Heart left ventricle (tissue), 16 donors: ENCODE data around the gene DIP2B. TPM values are rescaled to one million over a fixed set of nuclear protein-coding genes. Genes with fewer than 3 reads are reported as not detected.
"Not testable (repeated sequence)": the region's sequence is repeated elsewhere in the genome, so short reads cannot be mapped to it uniquely, and the experiment has no call there.

Source experiments
- ATAC-seq, 4 donors: fragments of 200-7000 bp; cut with Tn5 transposase; one replicate each; pipeline ENCODE4 v1.9.1; 2020 to 2022; ENCODE audit warnings: moderate library complexity in 4 of 4, mild to moderate bottlenecking in 3 of 4, moderate number of reproducible peaks in 1 of 4
- DNase-seq, 5 donors: peaks; one replicate each; pipeline ENCODE4 v3.0.0-alpha.2; 2020
- H3K27ac ChIP-seq, 12 donors: fragments of 200-600 bp; sonication (generic) in 4 of 12; one replicate each; pipeline versions ENCODE4 v1.5.0 to v1.8.0; 2016 to 2022; ENCODE audit warnings: mild to moderate bottlenecking in 2 of 12
- H3K27me3 ChIP-seq, 9 donors: fragments of 200-600 bp; sonication (generic) in 2 of 9; one replicate each; pipeline versions ENCODE4 v1.5.1 to v1.8.0; 2016 to 2022; ENCODE audit warnings: mild to moderate bottlenecking in 3 of 9
- H3K36me3 ChIP-seq, 9 donors: fragments of 200-600 bp; sonication (generic) in 2 of 9; one replicate each; pipeline versions ENCODE4 v1.5.0 to v1.8.0; 2018 to 2022; ENCODE audit warnings: mild to moderate bottlenecking in 2 of 9
- H3K4me1 ChIP-seq, 12 donors: fragments of 200-600 bp; sonication (generic) in 4 of 12; one replicate each; pipeline versions ENCODE4 v1.5.0 to v1.8.0; 2016 to 2022; ENCODE audit warnings: mild to moderate bottlenecking in 3 of 12
- H3K4me3 ChIP-seq, 12 donors: fragments of 200-600 bp; sonication (generic) in 4 of 12; one replicate each; pipeline versions ENCODE4 v1.5.0 to v1.8.0; 2017 to 2022; ENCODE audit warnings: mild to moderate bottlenecking in 9 of 12, moderate library complexity in 4 of 12
- H3K9me3 ChIP-seq, 12 donors: fragments of 200-600 bp; sonication (generic) in 4 of 12; one replicate each; pipeline versions ENCODE4 v1.5.0 to v1.8.0; 2016 to 2022; ENCODE audit warnings: mild to moderate bottlenecking in 1 of 12
- CTCF ChIP-seq, 12 donors: fragments of 200-600 bp; sonication (generic) in 4 of 12; IDR thresholded peaks; one replicate each; pipeline versions ENCODE4 v1.5.0 to v1.8.0; 2018 to 2022; ENCODE audit warnings: antibody characterized with exemption in 12 of 12, mild to moderate bottlenecking in 5 of 12
- POLR2A ChIP-seq, 2 donors: fragments of 450-650 bp; IDR thresholded peaks; one replicate each; pipeline ENCODE4 v1.6.1; 2017; ENCODE audit warnings: antibody characterized with exemption in 2 of 2, mild to moderate bottlenecking in 2 of 2, moderate library complexity in 2 of 2
- WGBS, 4 donors: extraction: QIAGEN DNeasy Blood & Tissue Kit in 2 of 4; methylation state at CpG; one replicate each; pipeline versions ENCODE4 v1.1.5 to v1.1.7; 2013 to 2018; 5-methylcytosine and 5-hydroxymethylcytosine counted together
- intact Hi-C, 10 donors: fragments of 100-400 bp; cut with DNase I; formaldehyde crosslinking; loops; one replicate each; pipeline versions ENCODE4 v1.11.1 to v1.14.2; 2022
- polyA plus RNA-seq, 2 donors: library from polyadenylated mRNA; stranded (reverse); fragments of 200-250 nt; gene quantifications; one replicate each; pipeline ENCODE4 v1.2.3, GENCODE V29; 2013
- total RNA-seq, 9 donors: library from RNA; depleted of rRNA in 2 of 9; stranded (reverse); fragments of >200 nt in 2 of 9; fragmentation: NEBNext Ultra II Directional in 3 of 9; extraction: Animal tissue kit (Norgen Biotek cat#: 25700) in 3 of 9; gene quantifications; one replicate each; pipeline versions ENCODE4 v1.1.0 to v1.2.4, GENCODE V29; 2016 to 2023
- donor health status: ischemic (EF 13 %, LVEDD 7.1; RV severe dilation, severe dysfunction).
- donor health status: healthy with polysubstance abuse.
- donor health status: DM: no; HTN: yes; CAD: no.
- donor health status: DM: no; HTN: no; CAD: no.
- donor health status: ischemic (EF 25% LVEDD 6.9; RV normal size, moderate dysfunction).
- donor health status: ischemic (EF 25% LVEDD 5.7; RV mildly dilated, moderate dysfunction).
- donor health status: healthy.
- donor health status: DM: yes; HTN: yes; CAD: no.
- donor health status: ischemic (EF 35%, LVEDD 5.7; RV mildly dilated, moderate dysfunction).
- donor health status: nonischemic (EF 11% LVEDD 7.7; RV severe dilation, severe dysfunction).
- donor health status: DM: yes; HTN: yes; CAD: no.
- donor health status: PGD.
- donor health status: ischemic (EF 29% LVEDD 5.4; RV normal size, mild dysfunction).
- donor health status: nonischemic (EF 23%, LVEDD 6.1; RV moderate dilation, normal function).

DIP2B gene
- total and polyA plus RNA-seq, 11 donors = 3.4 to 25.0 (median 16.7) TPM

- Histone ChIP-seq H3K4me3 (no peak overlapping the region), H3K27me3 (no peaks in the 10 kb centered on the region), H3K4me1 (peaks cover 0 to 23% (median 4%) of the 10 kb centered on the region in 12 donors), H3K9me3 (no peaks in the 10 kb centered on the region), H3K27ac (no peak overlapping the region), H3K36me3 (no peaks in the 10 kb centered on the region)
- intact Hi-C loops = no loop called here
- TF ChIP-seq CTCF (IDR thresholded peaks at IDR 0.05) = no peak
- TF ChIP-seq POLR2A (IDR thresholded peaks at IDR 0.05) = no peak
- 64 to 78% (median 75%) methylated on average over 4 of the region's 4 CpGs for WGBS, 4 donors
- ATAC-seq (no peak), DNase-seq (no peak)
These were observed 50.7 kb downstream of the DIP2B start for GRCh38 chr12:50555471-50555885.

- WGBS, 4 donors = 94 to 96% (median 95%) methylated on average over 11 of the region's 11 CpGs
These were observed 51.5 kb downstream of the DIP2B start for GRCh38 chr12:50556273-50556672.

GRCh38 chr12:50556796-50557195 lies 52.0 kb downstream of the DIP2B start:
- intact Hi-C loops, H3K4me3 ChIP-seq, H3K36me3 ChIP-seq, H3K27me3 ChIP-seq, DNase-seq, ATAC-seq, H3K9me3 ChIP-seq, H3K27ac ChIP-seq: not testable (repeated sequence)
- WGBS, 4 donors = 95 to 98% (median 96%) methylated on average over 7 of the region's 7 CpGs
- H3K4me1 ChIP-seq = peaks cover 0 to 23% (median under 1%) of the 10 kb centered on the region in 12 donors

More at GRCh38 chr12:50556273-50556672, 51.5 kb downstream of the DIP2B start:
- no peak overlapping the region for H3K27ac ChIP-seq
- no peak overlapping the region for H3K4me3 ChIP-seq
- no peaks in the 10 kb centered on the region for H3K27me3 ChIP-seq
- H3K36me3 ChIP-seq = no peaks in the 10 kb centered on the region
- H3K4me1 ChIP-seq = peaks cover 0 to 23% (median 0%) of the 10 kb centered on the region in 12 donors
- intact Hi-C loops = no loop called here
- TF ChIP-seq CTCF (IDR thresholded peaks at IDR 0.05) = no peak
- no peak for TF ChIP-seq POLR2A (IDR thresholded peaks at IDR 0.05)
- ATAC-seq = no peak
- no peak for DNase-seq
- H3K9me3 ChIP-seq = no peaks in the 10 kb centered on the region

- Histone ChIP-seq H3K27ac (no peak overlapping the region), H3K9me3 (no peaks in the 10 kb centered on the region), H3K4me1 (peaks cover 0 to 26% (median 1%) of the 10 kb centered on the region in 12 donors), H3K4me3 (no peak overlapping the region), H3K27me3 (no peaks in the 10 kb centered on the region), H3K36me3 (no peaks in the 10 kb centered on the region)
- DNase-seq (no peak), ATAC-seq (no peak)
- intact Hi-C loops = no loop called here
- TF ChIP-seq POLR2A (IDR thresholded peaks at IDR 0.05) = no peak
- no peak for TF ChIP-seq CTCF (IDR thresholded peaks at IDR 0.05)
- WGBS, 4 donors = 94 to 100% (median 96%) methylated on average over 2 of the region's 2 CpGs
These were observed 52.6 kb downstream of the DIP2B start for GRCh38 chr12:50557421-50557820.

GRCh38 chr12:50558970-50559369 lies 54.2 kb downstream of the DIP2B start:
- 48 to 68% (median 56%) methylated on average over 1 of the region's 1 CpG for WGBS, 4 donors

More at GRCh38 chr12:50558970-50559369, 54.2 kb downstream of the DIP2B start:
- no peak for ATAC-seq
- intact Hi-C loops = no loop called here
- no peaks in the 10 kb centered on the region for H3K9me3 ChIP-seq
- TF ChIP-seq CTCF (IDR thresholded peaks at IDR 0.05) = no peak
- no peak for TF ChIP-seq POLR2A (IDR thresholded peaks at IDR 0.05)
- H3K36me3 ChIP-seq = no peaks in the 10 kb centered on the region
- no peak overlapping the region for H3K27ac ChIP-seq
- H3K27me3 ChIP-seq = no peaks in the 10 kb centered on the region
- H3K4me3 ChIP-seq = no peak overlapping the region
- no peak for DNase-seq
- peaks cover 0 to 42% (median 2%) of the 10 kb centered on the region in 12 donors for H3K4me1 ChIP-seq
